DND-41 (cell line): ENCODE measurements around the gene NME3.

Experiments
- ATAC-seq: fragments of 200-7000 bp; cut with Tn5 transposase; 3 replicates; pipeline ENCODE4 v1.9.1; 2021; ENCODE audit warnings: low read depth; ENCODE audit not compliant: insufficient read depth
- DNase-seq: peaks from one replicate; pipeline ENCODE4 v3.0.0-alpha.2; 2020
- H2AFZ ChIP-seq: 2 replicates; pipeline ENCODE4 v1.6.0; 2012; ENCODE audit warnings: low read depth, low read length
- H3K27ac ChIP-seq: 2 replicates; pipeline ENCODE4 v1.5.1; 2012; ENCODE audit warnings: low read length, inconsistent platforms
- H3K27me3 ChIP-seq: fragments of 200-600 bp; sonication (generic); 2 replicates; pipeline ENCODE4 v1.6.0; 2012; ENCODE audit warnings: low read length, mild to moderate bottlenecking, inconsistent platforms; ENCODE audit not compliant: insufficient read depth, poor library complexity
- H3K36me3 ChIP-seq: 2 replicates; pipeline ENCODE4 v1.5.1; 2012; ENCODE audit warnings: low read length, inconsistent platforms; ENCODE audit not compliant: insufficient read depth
- H3K4me1 ChIP-seq: 2 replicates; pipeline ENCODE4 v1.5.1; 2012; ENCODE audit warnings: mild to moderate bottlenecking, low read length; ENCODE audit not compliant: insufficient read depth
- H3K4me2 ChIP-seq: 2 replicates; pipeline ENCODE4 v1.6.0; 2012; ENCODE audit warnings: mild to moderate bottlenecking, moderate library complexity, low read length, inconsistent platforms; ENCODE audit not compliant: insufficient read depth
- H3K4me3 ChIP-seq, 2 experiments: fragments of 200-600 bp in 1 of 2; shearing (Covaris generic) in 1 of 2; 2 replicates each; pipeline ENCODE4 v1.5.1; 2012 to 2016; ENCODE audit warnings: inconsistent platforms in 2 of 2, low read length in 2 of 2, mild to moderate bottlenecking in 2 of 2, low read depth in 1 of 2, moderate library complexity in 1 of 2
- H3K79me2 ChIP-seq: 2 replicates; pipeline ENCODE4 v1.6.0; 2012; ENCODE audit warnings: low read length, inconsistent platforms; ENCODE audit not compliant: insufficient read depth
- H3K9ac ChIP-seq: 2 replicates; pipeline ENCODE4 v1.6.0; 2012; ENCODE audit warnings: low read depth, mild to moderate bottlenecking, inconsistent platforms, low read length, moderate library complexity
- H3K9me3 ChIP-seq: 2 replicates; pipeline ENCODE4 v1.5.1; 2012; ENCODE audit warnings: low read length, moderate library complexity, mild to moderate bottlenecking, inconsistent platforms; ENCODE audit not compliant: insufficient read depth, severe bottlenecking
- H4K20me1 ChIP-seq: 2 replicates; pipeline ENCODE4 v1.6.0; 2012; ENCODE audit warnings: low read length; ENCODE audit not compliant: insufficient read depth
- EZH2 ChIP-seq: IDR thresholded peaks from 3 replicates; pipeline ENCODE4 v1.6.1; 2012; ENCODE audit warnings: borderline replicate concordance, low read depth, mild to moderate bottlenecking, moderate library complexity, low read length, inconsistent platforms; ENCODE audit not compliant: severe bottlenecking
- TF ChIP-seq, protein P1 (sequence below): IDR thresholded peaks from 2 replicates; pipeline ENCODE4 v1.5.1; 2012; ENCODE audit warnings: borderline replicate concordance, low read length, moderate library complexity, mild to moderate bottlenecking; ENCODE audit not compliant: poor library complexity, severe bottlenecking; ENCODE audit errors: extremely low read depth

NME3 gene

DNA sequence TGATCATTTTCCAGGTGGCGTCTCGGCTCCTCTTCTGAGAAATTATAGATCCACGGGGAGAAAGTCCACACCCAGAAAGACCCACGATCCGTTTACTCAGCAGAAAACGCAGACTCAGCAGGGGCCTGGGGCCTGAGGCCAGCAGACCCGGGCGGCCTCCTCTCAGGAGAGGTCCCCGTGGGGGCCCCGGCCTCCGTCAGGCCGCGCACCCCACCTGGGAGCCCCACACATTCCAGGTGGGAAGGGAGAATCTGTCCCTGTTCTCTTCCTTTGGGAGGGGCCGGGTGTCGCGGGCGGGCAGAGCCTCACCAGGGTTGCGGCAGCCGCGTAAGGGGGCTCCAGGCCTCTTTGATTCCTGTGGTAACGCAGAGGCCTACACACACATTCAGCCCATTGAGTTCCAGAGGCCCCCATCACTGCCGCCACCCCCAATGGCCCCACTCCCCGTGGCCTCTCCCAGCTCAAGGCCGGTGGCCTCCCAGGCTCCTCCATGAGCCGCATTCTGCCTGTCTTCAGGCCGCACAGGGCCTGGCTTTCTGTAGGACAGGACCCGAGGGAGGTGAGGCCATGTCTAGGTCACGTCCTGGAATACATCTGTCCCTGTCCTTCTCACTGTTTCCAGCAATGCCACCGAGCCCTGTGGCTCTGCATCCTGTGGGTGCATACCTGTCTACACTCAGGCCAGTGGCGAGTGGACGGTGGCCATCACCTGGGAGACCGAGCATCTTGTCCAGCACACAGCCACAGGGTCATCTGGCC lies 23.7 kb upstream of the NME3 start:
- H3K27me3 ChIP-seq, result no peaks in the 10 kb centered on the region
- peaks cover 15% of the 10 kb centered on the region; the same call in 1 of the 2 replicates for H4K20me1 ChIP-seq
- ATAC-seq (no peak), DNase-seq (no peak)
- H3K4me2 ChIP-seq, result no peak overlapping the region
- TF ChIP-seq EZH2, result no peak
- TF ChIP-seq, protein P1, sequence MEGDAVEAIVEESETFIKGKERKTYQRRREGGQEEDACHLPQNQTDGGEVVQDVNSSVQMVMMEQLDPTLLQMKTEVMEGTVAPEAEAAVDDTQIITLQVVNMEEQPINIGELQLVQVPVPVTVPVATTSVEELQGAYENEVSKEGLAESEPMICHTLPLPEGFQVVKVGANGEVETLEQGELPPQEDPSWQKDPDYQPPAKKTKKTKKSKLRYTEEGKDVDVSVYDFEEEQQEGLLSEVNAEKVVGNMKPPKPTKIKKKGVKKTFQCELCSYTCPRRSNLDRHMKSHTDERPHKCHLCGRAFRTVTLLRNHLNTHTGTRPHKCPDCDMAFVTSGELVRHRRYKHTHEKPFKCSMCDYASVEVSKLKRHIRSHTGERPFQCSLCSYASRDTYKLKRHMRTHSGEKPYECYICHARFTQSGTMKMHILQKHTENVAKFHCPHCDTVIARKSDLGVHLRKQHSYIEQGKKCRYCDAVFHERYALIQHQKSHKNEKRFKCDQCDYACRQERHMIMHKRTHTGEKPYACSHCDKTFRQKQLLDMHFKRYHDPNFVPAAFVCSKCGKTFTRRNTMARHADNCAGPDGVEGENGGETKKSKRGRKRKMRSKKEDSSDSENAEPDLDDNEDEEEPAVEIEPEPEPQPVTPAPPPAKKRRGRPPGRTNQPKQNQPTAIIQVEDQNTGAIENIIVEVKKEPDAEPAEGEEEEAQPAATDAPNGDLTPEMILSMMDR, result no peak
- peaks cover 13% of the 10 kb centered on the region; the same call in 1 of the 2 replicates for H3K36me3 ChIP-seq
- peaks cover 7% of the 10 kb centered on the region for H3K9me3 ChIP-seq
- no peak overlapping the region for H3K9ac ChIP-seq
- no peaks in the 10 kb centered on the region for H3K4me1 ChIP-seq
- H2AFZ ChIP-seq, result no peak overlapping the region
- H3K27ac ChIP-seq, result no peak overlapping the region
- no peak overlapping the region for H3K4me3 ChIP-seq
- H3K79me2 ChIP-seq, result no peaks in the 10 kb centered on the region

DNA sequence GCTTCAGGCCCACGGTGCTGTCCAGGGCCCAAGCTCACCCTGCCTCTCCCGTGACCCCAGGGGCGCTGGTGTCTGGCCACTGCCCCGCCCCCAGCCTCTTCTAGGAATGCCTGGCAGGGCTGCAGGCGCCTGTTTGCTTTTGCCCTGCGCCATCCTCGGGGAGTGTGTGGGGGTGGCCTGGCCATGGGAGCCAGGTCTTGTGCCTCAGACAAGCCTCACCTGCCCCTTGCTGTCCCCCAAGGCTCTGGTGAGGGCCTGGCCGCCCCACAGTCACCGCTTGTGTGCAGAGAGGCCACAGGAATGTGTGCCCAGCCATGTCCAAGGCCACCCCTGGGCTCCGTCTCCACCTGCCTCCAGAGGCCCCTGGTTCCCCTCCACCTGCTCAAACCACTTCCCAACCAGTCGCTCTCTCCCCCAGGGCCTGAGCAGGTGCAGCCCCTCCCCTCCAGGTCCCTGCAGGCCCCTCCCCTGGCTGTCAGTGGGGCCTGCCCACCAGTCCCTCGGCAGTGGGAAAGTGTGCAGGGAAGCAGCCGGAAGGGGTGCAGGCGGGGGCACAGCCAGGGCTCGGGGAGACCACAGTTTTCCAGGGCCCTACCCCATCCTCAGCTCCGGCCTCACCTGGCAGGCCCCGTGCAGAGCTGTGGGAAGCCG lies 23.0 kb upstream of the NME3 start:
- ATAC-seq (0 out of 3 replicates have a peak, but pooled peaks have one; percentile 18), DNase-seq (no peak)
- TF ChIP-seq, protein P1, result no peak
- TF ChIP-seq EZH2, result no peak
- H3K4me1 ChIP-seq, result no peaks in the 10 kb centered on the region
- H3K4me3 ChIP-seq, result no peak overlapping the region
- H3K36me3 ChIP-seq, result peaks cover 20% of the 10 kb centered on the region
- no peaks in the 10 kb centered on the region for H3K79me2 ChIP-seq
- H3K27ac ChIP-seq, result no peak overlapping the region
- H4K20me1 ChIP-seq, result peaks cover 22% of the 10 kb centered on the region; the same call in 1 of the 2 replicates
- peaks cover 7% of the 10 kb centered on the region for H3K9me3 ChIP-seq
- H3K9ac ChIP-seq, result no peak overlapping the region
- H3K4me2 ChIP-seq, result no peak overlapping the region
- no peak overlapping the region for H2AFZ ChIP-seq
- no peaks in the 10 kb centered on the region for H3K27me3 ChIP-seq

DNA sequence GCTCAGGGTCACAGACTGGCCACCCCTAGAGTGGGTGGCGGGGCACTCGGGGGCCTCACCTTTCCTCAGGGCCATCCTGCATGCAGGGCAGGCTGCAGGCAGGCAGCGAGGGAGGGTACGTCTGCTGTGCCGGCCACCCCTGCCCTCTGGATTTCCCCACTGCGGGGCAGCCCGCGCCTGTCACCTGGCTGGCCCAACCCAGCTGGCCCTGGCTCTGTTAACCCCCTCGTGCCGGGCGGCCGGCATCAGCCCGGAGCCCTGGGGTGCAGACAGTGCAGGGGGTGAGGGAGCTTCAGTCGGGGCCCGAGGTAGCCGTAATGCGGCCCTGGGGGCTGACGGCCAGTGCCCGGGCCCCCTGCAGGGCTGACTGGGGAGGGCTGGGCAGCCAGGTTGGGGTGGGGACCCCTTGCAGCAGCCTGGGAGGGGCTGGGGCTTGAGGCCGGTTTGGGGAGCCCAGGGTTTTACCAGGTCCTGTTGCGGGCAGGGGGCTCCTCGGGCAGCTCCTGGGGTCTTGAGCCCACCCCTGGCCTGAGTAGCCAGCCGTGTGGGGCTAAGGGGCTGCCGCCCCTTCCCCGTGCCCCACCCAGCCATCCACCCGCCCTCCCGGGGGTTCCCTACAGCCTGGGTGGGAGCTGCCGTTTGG lies 22.4 kb upstream of the NME3 start, which contains the start of gene IGFALS:
TSS of gene IGFALS (minus strand) at position 128 of the 643 bp plus-strand sequence. CDS start at position 75, 53 bp downstream.
- Histone ChIP-seq H4K20me1 (peaks cover 28% of the 10 kb centered on the region), H2AFZ (no peak within 1 kb of the TSS), H3K79me2 (no peaks in the 10 kb centered on the region), H3K4me2 (no peak within 1 kb of the TSS), H3K4me1 (no peaks in the 10 kb centered on the region), H3K9me3 (peaks cover 6% of the 10 kb centered on the region), H3K9ac (no peak within 1 kb of the TSS), H3K4me3 (no peak within 1 kb of the TSS), H3K27me3 (no peaks in the 10 kb centered on the region), H3K36me3 (peaks cover 26% of the 10 kb centered on the region), H3K27ac (no peak within 1 kb of the TSS)
- DNase-seq (no peak), ATAC-seq (no peak)
- TF ChIP-seq, protein P1, result no peak
- TF ChIP-seq EZH2, result no peak
